Prostate gland (tissue), 2 donors: ENCODE measurements around the gene PTBP3.

Experiments
- CTCF ChIP-seq, 4 experiments: fragments of 200-600 bp in 2 of 4; fragments of 450-650 bp in 2 of 4; sonication (generic) in 2 of 4; IDR thresholded peaks; 1 replicate in 3 of 4; 2 replicates in 1 of 4; pipeline ENCODE4 v1.5.1; 2016 to 2019; ENCODE audit warnings: antibody characterized with exemption in 4 of 4, mild to moderate bottlenecking in 2 of 4, moderate library complexity in 2 of 4
- POLR2A ChIP-seq: fragments of 450-650 bp; IDR thresholded peaks from one replicate; pipeline ENCODE4 v1.6.1; 2016; ENCODE audit warnings: antibody characterized with exemption, mild to moderate bottlenecking
- POLR2AphosphoS5 ChIP-seq: sonication (generic); formaldehyde crosslinking; IDR thresholded peaks from one replicate; pipeline ENCODE4 v1.6.1; 2017; ENCODE audit warnings: antibody characterized with exemption

GRCh38 chr9:112187404-112187803 lies 146.0 kb downstream of the PTBP3 start:
- no peak for TF ChIP-seq POLR2A
- TF ChIP-seq CTCF (IDR thresholded peaks at IDR 0.05), result no peak
- no peak for TF ChIP-seq POLR2AphosphoS5
